Measurements from ENCODE around the gene SLC25A38. TPM values are rescaled to one million over a fixed set of nuclear protein-coding genes. Genes with fewer than 3 reads are reported as not detected.

Gene SLC25A38
- total RNA-seq, 1 experiment from 2014 or later, result 54.6 TPM

DNA sequence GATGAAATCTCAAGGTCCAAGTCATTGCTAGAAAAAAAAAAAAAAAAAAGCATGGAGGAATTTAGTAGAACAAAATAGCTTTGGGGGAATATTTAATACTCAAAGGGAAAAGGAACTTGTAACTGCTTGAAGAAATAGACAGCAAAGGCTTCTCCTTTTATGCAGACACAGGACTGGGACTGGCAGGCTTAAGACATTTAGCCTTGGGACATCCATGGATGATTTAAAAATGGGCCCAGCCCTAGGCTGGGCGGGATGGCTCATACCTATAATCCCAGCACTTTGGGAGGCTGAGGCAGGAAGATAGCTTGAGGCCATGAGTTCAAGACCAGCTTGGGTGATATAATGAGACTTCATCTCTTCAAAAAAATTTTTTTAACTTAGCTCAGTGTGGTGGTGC is 43.1 kb downstream of the SLC25A38 start:
- Histone ChIP-seq H3K9ac (ENCODE audit: low read length) (no peak overlapping the region), H4K20me1 (ENCODE audit: insufficient read depth, low read depth, low read length) (no peaks in the 10 kb centered on the region), H3K9me3 (ENCODE audit: low read length) (no peaks in the 10 kb centered on the region), H3K79me2 (ENCODE audit: low read length) (no peaks in the 10 kb centered on the region), H3K27me3 (ENCODE audit: low read length) (no peaks in the 10 kb centered on the region), H3K36me3 (ENCODE audit: insufficient read depth, low read length) (no peaks in the 10 kb centered on the region), H3K9me2 (replicated peaks; ENCODE audit: insufficient read depth, low read length) (no peaks in the 10 kb centered on the region), H3K4me2 (ENCODE audit: low read depth, low read length, poor library complexity, severe bottlenecking) (no peak overlapping the region), H2AFZ (ENCODE audit: low read length) (no peak overlapping the region), H3K27ac (ENCODE audit: low read length) (no peak overlapping the region), H3K4me3 (ENCODE audit: low read length) (no peak overlapping the region), H3K4me1 (ENCODE audit: low read length) (no peaks in the 10 kb centered on the region)
- no peak for DNase-seq

DNA sequence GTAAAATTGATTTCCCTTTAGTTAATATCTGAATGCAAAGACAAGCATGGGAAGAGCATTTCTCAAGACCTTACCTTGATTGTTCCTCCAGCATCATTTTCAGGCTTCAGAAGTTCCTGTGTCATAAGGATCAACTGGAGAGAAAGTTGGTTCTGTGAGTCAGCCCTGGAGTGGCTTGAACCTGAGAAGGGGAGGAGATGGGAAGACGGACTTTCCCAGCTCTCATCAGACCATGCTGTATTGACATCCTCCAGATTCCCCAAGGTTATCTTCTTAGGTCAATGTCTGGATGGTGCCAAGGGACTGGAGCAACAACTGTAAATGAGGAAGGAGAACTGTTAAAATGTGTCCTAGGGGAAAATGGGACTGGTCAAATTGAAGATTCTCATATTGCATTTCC is 44.3 kb downstream of the SLC25A38 start:
- Histone ChIP-seq H3K9me2 (replicated peaks; ENCODE audit: insufficient read depth, low read length) (no peaks in the 10 kb centered on the region), H3K36me3 (ENCODE audit: insufficient read depth, low read length) (no peaks in the 10 kb centered on the region), H3K27me3 (ENCODE audit: low read length) (no peaks in the 10 kb centered on the region), H3K79me2 (ENCODE audit: low read length) (no peaks in the 10 kb centered on the region), H3K9me3 (ENCODE audit: low read length) (no peaks in the 10 kb centered on the region), H3K9ac (ENCODE audit: low read length) (no peak overlapping the region), H4K20me1 (ENCODE audit: insufficient read depth, low read depth, low read length) (no peaks in the 10 kb centered on the region), H2AFZ (ENCODE audit: low read length) (no peak overlapping the region), H3K4me1 (ENCODE audit: low read length) (no peaks in the 10 kb centered on the region), H3K4me3 (ENCODE audit: low read length) (no peak overlapping the region), H3K27ac (ENCODE audit: low read length) (no peak overlapping the region), H3K4me2 (ENCODE audit: low read depth, low read length, poor library complexity, severe bottlenecking) (no peak overlapping the region)
- DNase-seq, result no peak

DNA sequence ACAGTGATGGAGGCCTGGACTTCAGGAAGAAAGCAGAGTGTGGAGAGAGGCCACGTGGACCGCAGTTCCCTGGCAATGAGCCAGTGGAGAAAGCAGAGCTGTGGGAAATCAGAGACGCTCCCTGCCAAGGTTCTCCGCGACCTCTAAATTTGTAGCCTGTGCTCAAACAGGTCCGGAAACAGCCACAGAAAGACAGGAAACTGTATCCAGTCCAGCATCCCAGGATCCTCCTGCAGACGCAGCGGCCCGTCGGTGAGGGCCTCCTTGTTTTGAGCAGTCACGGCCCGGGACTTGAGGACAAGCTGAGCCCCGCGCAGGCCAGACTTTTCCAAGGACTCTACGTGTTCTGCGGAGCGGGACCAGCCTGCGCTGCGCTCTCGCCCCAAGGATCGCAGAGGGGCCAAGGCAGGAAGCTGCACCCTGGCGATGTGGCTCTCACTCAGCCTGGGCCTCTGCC is 45.6 kb downstream of the SLC25A38 start:
- no peak overlapping the region for H2AFZ ChIP-seq (ENCODE audit: low read length)

DNA sequence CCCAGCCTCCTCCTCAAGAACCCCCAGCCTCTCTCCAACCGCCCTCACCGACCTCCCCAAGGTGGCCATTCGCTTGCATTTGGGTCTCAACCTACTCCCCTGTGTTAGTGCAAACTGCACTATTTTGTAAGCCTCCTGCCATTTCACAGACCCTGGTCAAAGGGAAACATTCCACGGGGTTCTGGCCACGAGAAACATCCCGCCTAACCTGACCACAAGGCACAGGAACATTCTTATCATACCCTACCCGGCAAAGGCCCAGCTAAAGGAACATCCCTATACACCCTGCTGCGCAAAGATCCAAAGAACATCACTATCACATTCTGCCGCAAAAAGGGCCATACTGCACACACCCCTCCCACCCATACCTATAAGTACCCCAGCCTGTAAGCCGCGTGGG is 46.3 kb downstream of the SLC25A38 start:
- Histone ChIP-seq H3K36me3 (ENCODE audit: insufficient read depth, low read length) (no peaks in the 10 kb centered on the region), H3K4me3 (ENCODE audit: low read length) (no peak overlapping the region), H3K79me2 (ENCODE audit: low read length) (no peaks in the 10 kb centered on the region), H3K9me2 (replicated peaks; ENCODE audit: insufficient read depth, low read length) (no peaks in the 10 kb centered on the region), H3K9me3 (ENCODE audit: low read length) (no peaks in the 10 kb centered on the region), H3K4me1 (ENCODE audit: low read length) (no peaks in the 10 kb centered on the region), H2AFZ (ENCODE audit: low read length) (no peak overlapping the region), H3K9ac (ENCODE audit: low read length) (no peak overlapping the region), H3K4me2 (ENCODE audit: low read depth, low read length, poor library complexity, severe bottlenecking) (no peak overlapping the region), H3K27me3 (ENCODE audit: low read length) (no peaks in the 10 kb centered on the region), H3K27ac (ENCODE audit: low read length) (no peak overlapping the region), H4K20me1 (ENCODE audit: insufficient read depth, low read depth, low read length) (no peaks in the 10 kb centered on the region)
- DNase-seq, result no peak

More for the DNA sequence above, 45.6 kb downstream of the SLC25A38 start:
- DNase-seq, result no peak
- H3K4me1 ChIP-seq (ENCODE audit: low read length), result no peaks in the 10 kb centered on the region
- H3K9me2 ChIP-seq (replicated peaks; ENCODE audit: insufficient read depth, low read length), result no peaks in the 10 kb centered on the region
- no peaks in the 10 kb centered on the region for H3K9me3 ChIP-seq (ENCODE audit: low read length)
- no peak overlapping the region for H3K27ac ChIP-seq (ENCODE audit: low read length)
- H3K79me2 ChIP-seq (ENCODE audit: low read length), result no peaks in the 10 kb centered on the region
- H3K9ac ChIP-seq (ENCODE audit: low read length), result no peak overlapping the region
- no peaks in the 10 kb centered on the region for H3K27me3 ChIP-seq (ENCODE audit: low read length)
- no peak overlapping the region for H3K4me2 ChIP-seq (ENCODE audit: low read depth, low read length, poor library complexity, severe bottlenecking)
- H3K4me3 ChIP-seq (ENCODE audit: low read length), result no peak overlapping the region
- no peaks in the 10 kb centered on the region for H4K20me1 ChIP-seq (ENCODE audit: insufficient read depth, low read depth, low read length)
- no peaks in the 10 kb centered on the region for H3K36me3 ChIP-seq (ENCODE audit: insufficient read depth, low read length)

DNA sequence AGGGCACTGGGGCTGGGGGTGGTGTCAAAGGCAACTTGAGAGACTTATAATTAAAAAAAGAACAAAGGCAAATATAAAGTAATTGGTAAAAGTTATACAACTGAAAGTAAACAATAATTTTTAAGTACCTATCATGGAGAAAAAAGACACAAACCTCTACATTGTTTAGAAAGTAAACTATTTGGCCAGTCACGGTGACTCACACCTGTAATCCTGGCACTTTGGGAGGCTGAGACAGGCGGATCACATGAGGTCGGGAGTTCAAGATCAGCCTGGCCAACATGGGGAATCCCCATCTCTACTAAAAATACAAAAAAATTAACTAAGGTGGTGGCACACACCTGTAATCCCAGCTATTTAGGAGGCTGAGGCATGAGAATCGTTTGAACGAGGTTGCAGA is 49.2 kb downstream of the SLC25A38 start:
- no peak overlapping the region for H2AFZ ChIP-seq (ENCODE audit: low read length)
- H3K79me2 ChIP-seq (ENCODE audit: low read length), result no peaks in the 10 kb centered on the region
- H3K9me3 ChIP-seq (ENCODE audit: low read length), result no peaks in the 10 kb centered on the region
- no peak overlapping the region for H3K4me3 ChIP-seq (ENCODE audit: low read length)
- no peaks in the 10 kb centered on the region for H3K36me3 ChIP-seq (ENCODE audit: insufficient read depth, low read length)
- no peaks in the 10 kb centered on the region for H3K9me2 ChIP-seq (replicated peaks; ENCODE audit: insufficient read depth, low read length)
- no peaks in the 10 kb centered on the region for H4K20me1 ChIP-seq (ENCODE audit: insufficient read depth, low read depth, low read length)
- H3K27ac ChIP-seq (ENCODE audit: low read length), result no peak overlapping the region
- DNase-seq, result no peak
- no peak overlapping the region for H3K4me2 ChIP-seq (ENCODE audit: low read depth, low read length, poor library complexity, severe bottlenecking)
- H3K9ac ChIP-seq (ENCODE audit: low read length), result no peak overlapping the region
- H3K27me3 ChIP-seq (ENCODE audit: low read length), result no peaks in the 10 kb centered on the region
- no peaks in the 10 kb centered on the region for H3K4me1 ChIP-seq (ENCODE audit: low read length)

DNA sequence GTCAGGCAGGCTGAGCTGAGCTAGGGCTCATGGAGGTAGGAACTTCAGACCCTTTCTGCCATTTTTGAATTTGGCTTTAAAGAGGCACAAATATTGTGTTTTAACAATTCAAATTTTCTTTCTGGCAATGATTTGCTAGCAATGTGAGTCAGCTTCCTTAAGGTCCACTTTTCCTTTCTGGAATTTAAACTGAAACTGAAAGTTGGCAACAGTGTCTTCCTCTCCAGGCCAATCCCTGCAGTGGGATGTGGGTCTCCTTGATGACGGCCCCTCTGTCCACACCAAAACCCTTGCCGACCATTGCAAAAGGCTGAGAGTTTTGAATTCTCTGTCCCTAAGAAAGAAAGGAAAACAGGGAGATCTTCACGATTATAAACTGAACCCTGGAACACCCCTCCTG is 50.5 kb downstream of the SLC25A38 start:
- Histone ChIP-seq H3K9me2 (replicated peaks; ENCODE audit: insufficient read depth, low read length) (no peaks in the 10 kb centered on the region), H3K4me2 (ENCODE audit: low read depth, low read length, poor library complexity, severe bottlenecking) (no peak overlapping the region), H3K27ac (ENCODE audit: low read length) (no peak overlapping the region), H2AFZ (ENCODE audit: low read length) (no peak overlapping the region), H3K27me3 (ENCODE audit: low read length) (no peaks in the 10 kb centered on the region), H3K9me3 (ENCODE audit: low read length) (no peaks in the 10 kb centered on the region), H3K79me2 (ENCODE audit: low read length) (no peaks in the 10 kb centered on the region), H4K20me1 (ENCODE audit: insufficient read depth, low read depth, low read length) (no peaks in the 10 kb centered on the region), H3K4me3 (ENCODE audit: low read length) (no peak overlapping the region), H3K4me1 (ENCODE audit: low read length) (no peaks in the 10 kb centered on the region), H3K36me3 (ENCODE audit: insufficient read depth, low read length) (no peaks in the 10 kb centered on the region), H3K9ac (ENCODE audit: low read length) (no peak overlapping the region)
- no peak for DNase-seq

DNA sequence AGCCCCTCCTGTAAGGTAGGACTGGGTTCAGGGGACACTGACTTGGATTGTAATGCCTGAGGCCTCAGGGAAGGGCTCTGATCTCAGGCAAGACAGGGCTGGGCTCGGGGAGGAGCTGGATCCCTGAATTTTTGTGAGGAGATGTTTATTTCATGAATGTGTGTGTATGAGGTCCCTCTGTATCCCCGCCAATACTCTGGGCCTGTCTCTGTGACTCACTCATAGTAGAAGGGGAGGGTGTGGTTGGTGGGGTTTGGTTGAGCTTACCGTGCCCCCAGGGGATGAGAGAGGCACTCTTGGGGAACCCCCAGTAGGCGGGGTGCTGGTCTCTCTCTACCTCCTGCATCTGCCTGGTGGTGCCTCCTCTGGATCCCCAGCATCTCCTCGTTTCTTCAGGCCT is 51.4 kb downstream of the SLC25A38 start:
- Histone ChIP-seq H3K4me1 (ENCODE audit: low read length) (no peaks in the 10 kb centered on the region), H3K9me3 (ENCODE audit: low read length) (no peaks in the 10 kb centered on the region), H3K27me3 (ENCODE audit: low read length) (no peaks in the 10 kb centered on the region), H2AFZ (ENCODE audit: low read length) (no peak overlapping the region), H3K4me3 (ENCODE audit: low read length) (no peak overlapping the region), H3K9ac (ENCODE audit: low read length) (no peak overlapping the region), H4K20me1 (ENCODE audit: insufficient read depth, low read depth, low read length) (no peaks in the 10 kb centered on the region), H3K79me2 (ENCODE audit: low read length) (no peaks in the 10 kb centered on the region), H3K9me2 (replicated peaks; ENCODE audit: insufficient read depth, low read length) (no peaks in the 10 kb centered on the region), H3K27ac (ENCODE audit: low read length) (no peak overlapping the region), H3K4me2 (ENCODE audit: low read depth, low read length, poor library complexity, severe bottlenecking) (no peak overlapping the region), H3K36me3 (ENCODE audit: insufficient read depth, low read length) (no peaks in the 10 kb centered on the region)
- DNase-seq, result no peak

DNA sequence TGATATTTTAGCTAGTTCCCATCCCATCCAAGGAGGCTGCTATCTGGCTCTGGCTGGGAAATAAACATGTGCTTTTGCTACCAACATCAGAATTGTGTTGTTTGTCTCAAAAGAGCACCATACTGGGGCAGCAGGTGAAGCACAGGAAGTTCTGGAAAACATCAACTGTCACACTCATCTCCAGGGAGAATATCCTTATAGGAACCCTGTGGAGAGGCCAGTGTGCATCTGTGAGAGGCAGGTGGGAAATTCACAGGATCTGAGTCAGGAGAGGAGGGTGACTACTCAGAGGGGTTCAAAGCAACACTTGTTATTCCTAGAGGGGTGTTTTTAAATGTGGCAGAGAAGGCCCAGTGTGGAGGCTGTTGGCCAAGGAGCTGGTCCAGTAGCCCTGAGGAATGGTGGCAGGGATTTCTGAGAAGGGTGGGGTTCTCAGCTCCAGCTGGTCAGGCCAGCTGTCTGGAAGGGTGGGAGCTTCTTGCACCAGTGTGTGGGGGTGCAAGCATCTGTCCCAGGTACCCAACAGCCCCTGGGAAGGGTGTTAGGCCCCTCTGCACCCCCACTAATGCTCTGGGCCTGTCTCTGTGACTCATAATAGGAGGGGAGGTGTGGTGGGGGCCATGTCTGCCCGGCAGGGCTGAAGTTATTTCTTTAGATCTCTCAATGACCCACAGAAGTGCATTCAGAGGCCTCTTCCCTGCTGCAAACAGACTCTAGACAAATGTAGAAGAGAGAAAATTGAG is 52.0 kb downstream of the SLC25A38 start:
- Histone ChIP-seq H3K4me1 (ENCODE audit: low read length) (no peaks in the 10 kb centered on the region), H3K4me2 (ENCODE audit: low read depth, low read length, poor library complexity, severe bottlenecking) (no peak overlapping the region), H3K9me2 (replicated peaks; ENCODE audit: insufficient read depth, low read length) (no peaks in the 10 kb centered on the region), H3K27ac (ENCODE audit: low read length) (no peak overlapping the region), H4K20me1 (ENCODE audit: insufficient read depth, low read depth, low read length) (no peaks in the 10 kb centered on the region), H3K27me3 (ENCODE audit: low read length) (no peaks in the 10 kb centered on the region), H3K79me2 (ENCODE audit: low read length) (no peaks in the 10 kb centered on the region), H2AFZ (ENCODE audit: low read length) (no peak overlapping the region), H3K4me3 (ENCODE audit: low read length) (no peak overlapping the region), H3K36me3 (ENCODE audit: insufficient read depth, low read length) (no peaks in the 10 kb centered on the region), H3K9me3 (ENCODE audit: low read length) (no peaks in the 10 kb centered on the region), H3K9ac (ENCODE audit: low read length) (no peak overlapping the region)
- no peak for DNase-seq

Data from Karpas-422 (cell line).